Lower leg skin (tissue), 3 donors: ENCODE measurements around the gene CLTA.

Source experiments
- CTCF ChIP-seq, 3 donors: fragments of 450-650 bp; IDR thresholded peaks; one replicate each; pipeline ENCODE4 v1.5.1; 2016; ENCODE audit warnings: antibody characterized with exemption in 3 of 3, mild to moderate bottlenecking in 3 of 3, moderate library complexity in 2 of 3
- POLR2A ChIP-seq, 2 donors: fragments of 450-650 bp; IDR thresholded peaks; one replicate each; pipeline ENCODE4 v1.6.1; 2016 to 2017; ENCODE audit warnings: antibody characterized with exemption in 2 of 2, mild to moderate bottlenecking in 1 of 2, moderate library complexity in 1 of 2

GRCh38 chr9:36174271-36174670, 16.4 kb upstream of the CLTA start:
- no peak for TF ChIP-seq CTCF (IDR thresholded peaks at IDR 0.05)
- TF ChIP-seq POLR2A (IDR thresholded peaks at IDR 0.05), result no peak
